Fibroblast of skin of right quadriceps (primary cell): ENCODE results near the gene TBC1D9.
"Not testable (repeated sequence)": the region's sequence is repeated elsewhere in the genome, so short reads cannot be mapped to it uniquely, and the experiment has no call there.

Source experiments
- DNase-seq: peaks from one replicate; pipeline ENCODE4 v3.0.0-alpha.2; 2013

TBC1D9 gene

DNA sequence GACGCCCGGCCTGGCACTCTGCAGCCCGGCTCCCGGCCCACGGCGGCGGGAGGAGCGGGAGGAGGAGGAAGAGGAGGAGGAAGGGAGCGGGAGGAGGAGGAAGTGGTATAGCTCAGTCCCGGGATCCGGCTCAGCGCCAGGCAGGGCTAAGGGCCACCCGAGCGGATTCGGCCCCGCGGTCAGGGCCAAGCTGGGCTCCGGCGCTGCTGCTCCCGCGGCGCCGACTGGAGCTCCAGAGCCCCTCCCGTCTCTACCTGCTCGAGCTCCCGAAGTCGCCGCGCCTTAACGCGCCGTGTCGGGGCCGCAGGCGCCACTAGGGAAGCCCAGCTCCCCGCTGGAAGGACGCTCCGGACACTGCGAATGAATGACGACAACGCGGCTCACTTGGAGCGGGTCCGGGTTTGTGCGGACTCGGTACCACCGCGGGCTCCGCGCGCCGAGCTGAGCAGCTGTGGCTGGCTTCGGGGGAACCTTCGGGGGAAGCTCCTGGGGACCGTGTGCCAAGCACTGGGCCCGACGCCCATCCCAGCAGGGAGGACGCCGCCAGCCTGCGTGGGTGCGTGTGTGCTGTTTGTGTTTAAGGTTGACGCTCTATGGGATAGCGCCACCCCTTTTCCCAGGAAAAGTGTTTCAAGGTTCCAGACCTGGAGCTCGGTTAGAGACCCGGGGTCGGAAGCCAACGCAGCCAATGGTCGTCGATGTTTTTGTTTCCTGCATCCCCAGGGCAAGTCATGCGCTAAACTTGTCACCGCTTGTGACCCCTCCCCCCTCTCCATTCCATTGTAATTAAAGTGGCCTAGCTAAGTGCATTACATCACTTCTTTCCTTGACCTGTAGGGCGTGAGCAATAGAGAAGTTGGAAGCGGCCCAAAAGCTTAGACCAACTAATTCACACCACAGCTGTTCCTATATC lies at the start of gene TBC1D9:
Gene TBC1D9, minus strand, starts transcription at position 67 of the 913 bp plus-strand sequence. CDS start 340 bp downstream, outside the sequence.
- peak; percentile 83 for DNase-seq

DNA sequence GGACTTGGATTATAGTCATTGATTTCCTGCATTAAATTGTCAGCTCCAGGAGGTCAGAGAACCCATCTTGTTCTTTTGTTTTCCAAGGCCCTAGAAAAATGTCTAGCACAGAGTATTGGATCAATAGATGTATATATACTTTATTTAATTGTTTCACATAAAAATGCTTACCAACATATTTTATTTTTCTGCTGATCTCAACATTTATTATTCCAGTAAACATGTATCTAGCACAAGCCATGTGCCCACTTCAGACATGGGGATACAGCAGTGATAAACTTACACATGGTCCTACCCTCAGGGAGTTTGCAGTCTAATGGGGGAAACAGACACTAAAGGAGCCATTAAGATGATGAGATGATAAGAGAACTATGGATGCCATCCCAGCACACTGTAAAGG lies 49.1 kb upstream of the TBC1D9 start:
- DNase-seq: no peak

DNA sequence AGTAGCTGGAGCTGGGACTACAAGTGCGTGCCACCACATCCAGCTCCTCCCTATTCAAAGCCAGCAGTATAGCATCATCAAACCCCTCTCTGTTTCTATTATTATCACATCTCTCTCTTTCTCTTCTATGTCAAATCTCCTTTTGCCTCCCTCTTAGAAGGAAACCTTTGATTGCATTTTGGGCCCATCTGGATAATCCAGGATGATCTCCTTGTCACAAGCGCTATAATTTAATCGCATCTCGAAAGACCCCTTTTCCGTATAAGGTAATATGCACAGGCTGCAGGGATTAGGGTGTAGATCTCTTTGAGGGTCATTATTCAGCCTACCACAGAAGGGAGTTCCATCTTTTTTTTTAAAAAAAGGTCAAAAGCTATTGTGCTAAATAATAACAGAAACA lies 46.4 kb upstream of the TBC1D9 start:
- DNase-seq: no peak

DNA sequence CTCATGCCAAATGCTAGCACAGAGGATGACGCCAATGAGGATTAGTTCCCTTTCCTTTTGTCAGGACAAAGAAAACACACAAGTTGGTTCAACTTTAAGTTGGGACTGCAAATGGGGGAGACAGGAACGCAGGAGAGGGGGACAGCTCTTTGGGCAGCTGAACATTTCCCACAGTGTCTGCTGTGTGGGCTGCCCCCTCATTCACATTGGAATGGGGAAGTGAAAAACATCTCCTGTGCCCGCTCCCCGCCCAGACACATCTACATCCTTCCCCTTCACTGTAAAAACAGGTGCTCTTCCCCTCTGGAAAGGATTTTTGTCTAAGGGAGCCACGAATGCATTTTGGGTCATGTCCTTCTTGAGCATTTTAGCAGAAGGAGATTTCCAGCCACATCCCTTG lies 44.5 kb upstream of the TBC1D9 start:
- DNase-seq: no peak

DNA sequence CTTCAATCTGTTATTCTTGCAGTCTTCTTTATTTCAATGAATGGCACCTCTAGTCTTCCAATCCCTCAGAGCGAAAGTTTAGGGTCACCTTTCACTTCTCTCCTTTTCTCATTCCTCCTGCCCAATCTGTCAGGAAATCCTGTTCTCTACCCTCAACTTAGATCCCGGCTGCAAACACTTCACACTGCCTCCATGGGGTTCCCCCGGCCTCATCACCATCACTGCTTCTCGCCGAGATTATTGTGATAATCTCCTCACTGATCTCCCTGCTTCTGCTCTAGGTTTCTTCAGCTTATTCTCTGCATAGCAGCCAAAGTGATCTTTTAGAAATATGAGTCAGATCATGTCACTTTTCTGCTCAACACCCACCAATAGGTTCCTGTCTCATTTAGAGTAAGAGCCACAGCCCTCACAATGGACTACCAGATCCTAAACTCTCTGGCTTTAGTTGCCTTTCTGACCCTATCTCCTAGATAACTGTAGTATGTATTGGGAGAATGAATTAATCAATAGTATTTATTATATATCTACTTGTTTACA lies 43.6 kb upstream of the TBC1D9 start:
- DNase-seq: no peak

DNA sequence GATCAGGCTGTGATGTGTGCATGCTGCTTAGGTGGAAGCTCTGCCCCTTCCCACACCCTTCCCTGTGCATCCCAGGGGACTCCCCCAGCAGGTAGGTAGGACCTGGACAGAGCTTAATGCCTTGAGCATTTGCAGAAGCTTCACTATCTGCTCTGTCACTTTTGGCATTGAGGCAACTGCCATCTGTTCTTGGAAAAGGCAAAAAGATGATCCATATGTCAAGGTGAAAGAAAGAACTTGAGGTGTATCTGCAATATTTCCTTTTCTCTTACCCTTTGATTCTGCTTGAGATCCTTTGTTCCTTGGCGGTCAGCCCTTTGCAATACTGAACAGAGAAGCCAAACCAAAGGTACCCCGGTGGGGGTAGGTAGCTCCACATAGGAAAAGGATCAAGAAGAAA lies 37.1 kb upstream of the TBC1D9 start:
- DNase-seq: no peak

DNA sequence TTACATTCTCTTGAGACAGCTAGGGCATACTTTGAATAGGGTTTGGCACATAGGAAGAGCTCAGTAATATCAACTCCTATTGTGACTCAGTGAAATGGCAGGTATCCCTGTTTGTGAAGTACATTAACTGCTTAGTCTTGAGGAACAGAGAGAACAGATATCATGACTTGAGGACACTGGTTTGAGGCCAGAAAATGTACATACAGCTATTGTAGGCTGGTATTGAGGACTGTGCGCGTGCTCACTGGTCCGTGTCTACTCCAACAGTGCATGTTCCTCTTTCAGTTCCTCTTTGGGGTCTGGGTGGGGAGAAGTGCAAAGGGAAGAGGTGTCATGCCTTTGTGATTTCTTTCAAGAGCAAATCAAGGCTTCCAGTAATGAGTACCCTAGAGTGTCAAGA lies 34.6 kb upstream of the TBC1D9 start:
- DNase-seq: no peak

DNA sequence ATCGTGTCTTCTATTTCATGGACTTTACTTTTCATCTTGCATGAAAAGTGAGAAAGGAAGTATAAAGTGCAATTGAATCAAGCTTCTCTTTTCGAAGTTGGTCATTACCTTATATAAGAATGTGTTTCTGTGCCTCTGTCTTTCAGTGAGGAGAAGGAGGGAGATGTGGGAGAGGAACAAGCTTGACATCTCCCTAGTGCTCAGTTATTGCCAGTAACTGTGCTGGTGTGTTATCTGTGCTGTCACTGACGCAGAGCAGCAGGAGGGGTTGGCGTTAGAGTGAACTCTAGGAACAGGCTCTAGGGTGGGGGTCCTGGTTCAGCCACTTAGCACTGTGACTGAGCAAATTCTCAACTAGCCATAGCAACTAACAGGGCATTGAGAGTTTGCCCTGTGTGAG lies 34.0 kb upstream of the TBC1D9 start:
- no peak for DNase-seq

DNA sequence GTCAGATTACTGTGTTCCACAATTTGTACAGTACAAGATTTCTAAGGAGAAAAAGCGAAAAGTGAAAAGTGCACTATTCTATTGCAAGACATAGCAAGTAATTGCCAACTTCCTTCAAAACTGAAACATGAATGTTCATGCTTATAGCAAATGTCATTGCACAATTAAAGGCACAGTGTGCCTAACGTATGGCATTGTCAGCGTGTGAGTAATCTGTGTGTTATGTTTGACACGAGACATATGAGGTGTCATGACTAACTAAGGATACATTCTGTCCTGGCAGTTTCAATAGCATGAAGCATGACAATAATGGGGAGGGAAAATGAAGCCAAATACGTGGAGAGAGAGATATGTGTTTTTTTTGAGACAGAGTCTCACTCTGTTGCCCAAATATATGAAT lies 33.6 kb upstream of the TBC1D9 start:
- peak; percentile 35 for DNase-seq

DNA sequence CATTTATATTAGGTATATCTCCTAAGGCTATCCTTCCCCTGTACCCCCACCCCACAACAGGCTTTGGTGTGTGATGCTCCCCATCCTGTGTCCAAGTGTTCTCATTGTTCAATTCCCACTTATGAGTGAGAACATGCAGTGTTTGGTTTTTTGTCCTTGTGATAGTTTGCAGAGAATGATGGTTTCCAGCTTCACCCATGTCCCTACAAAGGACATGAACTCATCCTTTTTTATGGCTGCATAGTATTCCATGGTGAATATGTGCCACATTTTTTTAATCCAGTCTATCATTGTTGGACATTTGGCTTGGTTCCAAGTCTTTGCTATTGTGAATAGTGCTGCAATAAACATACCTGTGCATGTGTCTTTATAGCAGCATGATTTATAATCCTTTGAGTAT lies 26.6 kb upstream of the TBC1D9 start:
- DNase-seq: not testable (repeated sequence)

DNA sequence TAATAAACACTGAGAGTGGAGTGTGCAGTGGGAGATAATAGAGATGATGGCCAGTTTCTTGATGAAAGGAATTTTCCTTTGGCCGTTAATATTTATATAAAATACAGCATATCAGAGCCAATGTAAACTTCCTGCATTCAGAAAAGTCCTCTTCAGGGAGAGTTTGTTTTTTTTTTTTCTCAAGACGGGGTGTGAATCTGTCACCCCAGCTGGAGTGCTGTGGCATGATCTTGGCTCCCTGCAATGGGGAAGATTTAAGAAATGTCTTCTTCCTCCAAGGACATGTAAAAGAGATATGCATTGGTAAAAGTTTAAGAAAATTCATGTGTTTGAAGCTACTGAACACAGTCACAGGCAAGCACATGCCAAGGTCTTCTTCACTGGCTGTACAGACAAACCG lies 25.4 kb upstream of the TBC1D9 start:
- DNase-seq: no peak

DNA sequence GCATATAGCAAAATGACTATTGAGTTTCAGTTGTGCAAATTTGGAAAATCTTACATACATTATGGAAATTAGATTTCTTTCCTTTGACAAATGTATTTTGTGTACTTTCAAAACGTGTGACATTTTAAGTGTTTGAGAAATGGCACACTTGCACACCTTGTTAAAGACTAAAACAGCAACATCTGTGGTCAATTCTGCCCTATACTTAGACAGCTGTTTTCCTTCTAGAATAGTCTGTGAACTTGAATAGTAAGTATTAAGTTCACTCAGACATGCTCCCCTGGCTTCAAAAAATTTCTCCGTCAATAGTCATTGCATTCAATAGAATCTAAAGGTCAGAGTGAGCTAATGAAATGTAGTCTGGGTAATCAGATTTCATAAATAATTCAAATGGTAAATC lies 21.7 kb upstream of the TBC1D9 start:
- DNase-seq: no peak

DNA sequence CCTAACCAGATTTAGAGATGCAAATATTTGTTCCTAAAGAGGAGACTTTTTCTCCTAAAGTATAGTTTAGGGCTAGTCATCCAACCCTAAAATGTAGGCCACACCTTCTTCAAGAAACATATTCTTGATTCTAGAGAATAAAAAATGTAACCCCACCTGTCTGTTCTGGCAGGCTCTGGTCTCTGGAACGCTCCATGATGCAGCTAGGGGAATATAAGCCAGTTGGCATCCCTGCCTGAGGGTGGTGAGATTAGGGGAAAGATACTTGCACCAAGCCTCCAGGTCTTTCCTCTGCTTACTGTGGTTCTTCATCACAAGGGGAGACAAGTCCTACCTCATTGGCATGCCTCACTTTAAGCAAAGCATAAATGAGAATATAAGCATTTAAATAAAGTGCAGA lies 21.2 kb upstream of the TBC1D9 start:
- no peak for DNase-seq

DNA sequence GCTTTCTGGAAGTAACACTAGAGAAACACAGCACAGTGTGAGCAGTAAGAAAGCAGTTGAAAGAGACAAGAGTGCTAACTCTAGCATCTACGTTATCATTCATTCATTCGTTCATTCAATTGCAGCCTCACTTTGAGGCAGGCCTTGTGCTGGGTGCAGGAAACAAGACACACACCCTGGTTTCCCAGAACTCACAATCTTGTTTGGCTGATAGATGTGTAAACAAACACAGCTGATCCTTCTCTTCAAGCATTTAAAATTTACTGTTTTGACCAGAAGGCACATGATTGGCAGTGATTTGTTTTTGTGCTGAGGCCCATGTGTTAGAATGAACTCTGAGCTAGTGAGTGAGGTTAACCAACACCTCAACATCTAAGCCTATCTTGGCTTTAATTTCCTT lies 20.4 kb upstream of the TBC1D9 start:
- no peak for DNase-seq

DNA sequence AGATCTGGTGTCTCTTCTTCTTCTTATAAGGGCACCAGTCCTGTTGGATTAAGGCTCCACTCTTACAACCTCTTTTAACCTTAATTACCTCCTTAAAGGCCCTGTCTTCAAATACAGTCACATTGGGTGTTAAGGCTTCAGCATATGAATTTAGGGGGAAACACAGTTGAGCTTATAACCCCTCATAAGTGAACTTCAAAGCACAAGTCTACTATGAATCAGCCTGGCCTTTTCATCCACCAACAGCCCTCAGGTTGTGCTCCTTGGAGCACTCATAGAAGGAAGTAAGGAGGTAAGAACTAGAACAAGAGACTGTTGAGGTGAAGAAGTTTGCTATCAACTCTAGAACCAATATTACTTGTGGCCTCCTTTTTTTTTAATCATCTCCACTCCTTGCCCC lies 18.8 kb upstream of the TBC1D9 start:
- no peak for DNase-seq

DNA sequence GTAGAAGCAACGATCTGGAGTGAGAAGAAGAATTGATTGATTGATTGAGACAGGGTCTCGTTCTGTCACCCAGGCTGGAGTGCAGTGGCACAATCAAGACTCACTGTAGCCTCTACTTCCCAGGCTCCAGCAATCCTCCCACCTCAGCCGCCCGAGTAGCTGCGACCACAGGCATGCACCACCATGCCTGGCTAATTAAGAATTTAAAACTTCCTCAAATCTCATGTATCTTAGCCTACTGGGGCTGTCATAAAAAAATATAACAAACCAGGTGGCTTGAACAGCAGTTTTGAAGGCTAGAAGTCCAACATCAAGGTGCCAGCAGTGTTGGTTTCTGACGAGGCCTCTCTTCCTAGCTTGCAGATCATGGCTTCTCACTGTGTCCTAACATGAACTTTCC lies 18.3 kb upstream of the TBC1D9 start:
- no peak for DNase-seq

DNA sequence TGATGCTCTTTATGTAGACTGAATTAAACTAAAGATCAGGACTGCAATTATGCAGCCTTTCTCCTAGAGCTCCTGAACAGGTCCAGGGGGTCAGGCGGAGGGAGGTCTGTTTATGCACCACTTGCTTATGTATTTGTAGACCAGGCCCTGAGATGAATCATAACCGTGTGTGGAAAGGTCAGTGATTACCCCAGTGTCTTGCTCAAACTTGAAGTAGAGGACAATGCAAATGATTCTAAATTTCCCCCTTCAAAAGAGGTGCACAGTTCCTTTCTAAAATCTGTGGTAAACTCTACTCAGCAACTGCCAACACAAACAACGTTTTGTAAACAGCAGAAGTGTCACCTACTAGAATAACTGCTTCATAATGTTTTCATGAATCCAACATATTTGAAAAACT lies 13.0 kb upstream of the TBC1D9 start:
- no peak for DNase-seq

DNA sequence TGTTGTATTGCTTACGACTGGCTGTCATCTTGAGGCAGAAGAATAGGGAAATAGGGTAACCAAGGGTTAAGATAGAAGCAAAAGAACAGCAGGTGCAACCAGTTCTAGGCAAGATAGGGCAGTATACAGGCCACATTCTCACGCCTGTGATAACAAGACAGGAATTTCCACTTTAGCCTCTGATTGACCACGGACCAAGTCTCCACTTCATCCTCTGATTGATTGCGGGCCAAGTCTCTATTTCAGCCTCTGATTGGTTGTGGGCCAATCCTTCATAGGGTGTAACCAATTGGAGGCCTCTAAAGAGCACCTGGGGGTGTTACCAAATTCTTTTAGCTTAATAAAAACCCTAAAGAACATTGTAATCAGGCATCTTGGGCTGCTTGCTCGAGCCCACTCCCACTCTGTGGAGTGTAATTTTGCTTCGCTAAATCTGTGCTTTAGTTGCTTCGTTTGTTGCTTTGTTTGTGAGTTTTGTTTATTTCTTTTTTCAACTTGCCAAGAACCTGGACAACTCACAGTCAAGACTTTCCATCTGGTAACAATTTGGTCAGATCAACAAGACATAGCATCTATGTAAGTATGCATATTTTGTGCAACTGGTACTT lies 8.7 kb upstream of the TBC1D9 start:
- no peak for DNase-seq

DNA sequence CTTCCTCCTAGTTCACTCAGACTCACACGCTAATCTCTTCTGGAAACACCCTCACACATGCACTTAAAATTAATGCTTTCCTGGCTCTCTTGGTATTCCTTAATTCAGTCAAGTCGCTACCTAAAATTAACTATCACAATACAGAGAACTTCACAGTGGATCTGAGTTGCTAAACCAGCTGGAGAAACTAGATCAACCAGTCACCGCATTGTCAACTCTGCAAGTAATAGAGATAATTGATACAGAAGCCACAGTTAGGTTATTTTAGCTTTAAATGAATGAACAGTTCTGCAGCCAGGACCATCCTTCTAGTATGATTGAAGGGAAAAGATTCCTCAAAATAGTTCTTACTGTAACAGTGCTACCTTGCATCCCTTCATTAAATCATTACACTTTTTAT lies 6.0 kb upstream of the TBC1D9 start:
- DNase-seq: no peak

DNA sequence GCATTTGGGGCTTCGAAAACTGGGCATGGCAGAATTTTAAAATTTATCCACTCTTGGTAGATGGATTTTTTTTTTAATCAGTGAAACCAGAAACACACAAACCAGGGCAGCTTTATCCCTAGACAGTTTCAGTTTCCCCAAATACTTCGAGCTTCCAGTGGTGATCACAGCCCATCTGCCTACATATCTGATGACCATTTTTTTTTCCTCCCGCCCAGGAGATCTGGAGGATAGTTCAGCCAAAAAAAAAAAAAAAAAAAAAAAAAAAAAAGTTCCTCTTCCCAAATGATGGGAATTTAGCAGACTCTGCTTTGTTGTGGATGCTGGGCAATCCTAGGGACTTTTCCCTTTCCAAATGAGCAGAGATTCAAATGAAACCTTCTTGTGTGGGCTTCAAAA lies 1.0 kb upstream of the TBC1D9 start:
- no peak for DNase-seq

DNA sequence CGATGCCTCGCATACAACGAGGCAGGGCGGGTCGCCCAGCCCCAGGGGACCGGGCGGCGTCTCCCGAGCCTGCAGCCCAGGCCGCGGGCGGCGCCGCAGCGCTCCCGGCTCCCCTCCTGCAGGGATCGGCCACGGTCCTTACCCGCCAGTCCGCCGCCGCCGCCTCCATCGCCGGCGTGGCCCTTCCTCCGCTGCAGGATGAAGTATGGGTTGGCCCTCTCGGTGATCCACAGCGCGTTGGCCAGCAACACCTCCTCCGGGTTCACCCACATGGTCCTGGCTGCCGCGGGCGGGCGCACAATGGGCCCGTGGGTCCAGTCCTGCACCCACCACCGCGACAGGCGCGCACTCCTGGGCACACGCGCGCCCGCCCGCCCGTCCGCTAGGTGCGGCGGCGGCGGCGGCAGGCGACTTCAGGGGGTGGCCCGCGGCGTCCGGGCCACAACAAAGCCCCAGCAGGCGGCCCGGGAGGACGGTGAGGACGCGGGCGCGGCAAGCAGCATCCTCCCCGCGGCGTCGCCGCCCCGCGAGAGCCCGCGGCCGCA lies 339 bp downstream of the TBC1D9 start:
- peak; percentile 42 for DNase-seq

DNA sequence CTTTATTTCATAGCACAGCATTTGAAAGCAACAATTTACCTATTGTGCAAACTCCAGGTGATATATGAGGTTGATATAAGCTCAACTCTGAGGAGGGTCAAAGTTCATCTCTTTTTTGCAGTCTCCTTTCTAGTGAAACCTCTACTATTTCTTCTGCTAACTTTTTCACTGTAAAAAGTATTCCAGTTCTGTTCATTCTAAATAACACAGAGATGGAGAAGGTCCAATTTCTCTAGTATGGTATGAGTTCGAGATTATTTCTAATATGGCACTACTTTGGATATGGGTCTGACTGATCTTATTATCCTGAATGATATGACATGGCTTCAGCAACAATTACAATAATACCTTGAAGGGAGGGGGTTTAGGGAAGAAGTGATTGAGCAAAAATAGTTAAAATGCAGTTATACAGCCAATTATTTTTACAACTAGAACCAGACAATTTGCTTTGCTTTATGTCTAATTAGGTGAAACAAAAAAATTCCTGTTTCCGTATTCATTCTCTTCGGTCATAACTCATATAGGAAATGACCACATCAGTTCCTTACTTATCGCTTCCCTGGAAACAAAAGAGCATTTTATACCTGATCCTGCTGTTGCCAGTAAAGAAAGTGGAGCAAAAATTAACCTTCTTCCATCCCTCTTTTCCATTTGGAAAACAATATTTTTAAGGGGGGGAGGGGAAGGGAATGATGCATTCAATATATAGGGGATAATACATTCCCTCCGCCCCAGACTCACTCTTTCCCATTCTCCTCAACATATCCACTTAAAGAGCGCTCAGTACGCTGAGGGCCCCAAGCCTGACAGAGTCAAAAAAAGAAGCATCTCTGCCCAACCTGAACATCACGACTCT lies 1.0 kb downstream of the TBC1D9 start:
- DNase-seq: no peak

DNA sequence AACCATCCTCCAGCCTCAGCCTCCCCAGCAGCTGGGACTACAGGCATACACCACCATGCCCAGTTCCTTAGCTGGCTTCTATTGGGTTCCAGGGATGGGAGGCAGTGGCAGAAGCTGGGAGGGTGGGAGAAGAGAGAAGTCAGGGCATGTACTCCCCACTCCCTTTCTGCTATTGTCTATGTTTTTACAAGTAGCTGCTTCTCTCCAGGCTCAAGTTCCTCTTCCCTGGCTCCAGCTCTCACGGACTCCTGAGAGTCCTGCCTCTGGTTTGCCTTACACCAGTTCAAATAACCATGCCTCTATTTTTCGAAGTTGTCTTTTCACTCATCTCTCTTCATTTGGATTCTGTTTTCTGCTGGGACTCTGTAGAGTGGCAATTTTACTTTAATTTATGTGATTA lies 2.9 kb downstream of the TBC1D9 start:
- no peak for DNase-seq
